Activated naive CD4-positive, alpha-beta T cell treated with Interleukin-2 at 50 U/mL for 16 hours (primary cell): ENCODE results near the gene AGAP3.

Source experiments
- DNase-seq: peaks from one replicate; pipeline ENCODE4 v3.0.0-alpha.2; 2020

Gene AGAP3

GRCh38 chr7:151057989-151058780, 28.1 kb upstream of the AGAP3 start:
- DNase-seq: peak; percentile 97

- DNase-seq: peak; percentile 27
These were observed 27.4 kb upstream of the AGAP3 start for GRCh38 chr7:151058781-151059366.

GRCh38 chr7:151059367-151060112, 26.7 kb upstream of the AGAP3 start, which contains the start of gene SLC4A2:
TSS of gene SLC4A2 (plus strand) at chr7:151059589. CDS start at chr7:151061988, 2,399 bp downstream.
- peak; percentile 73 for DNase-seq

- no peak for DNase-seq
These were observed 26.2 kb upstream of the AGAP3 start for GRCh38 chr7:151060113-151060415.

- peak; percentile 24 for DNase-seq
These were observed 25.7 kb upstream of the AGAP3 start for GRCh38 chr7:151060416-151061212.

GRCh38 chr7:151061213-151062110, 24.8 kb upstream of the AGAP3 start:
- DNase-seq: no peak

- DNase-seq: no peak
These were observed 24.2 kb upstream of the AGAP3 start for GRCh38 chr7:151062111-151062398.

GRCh38 chr7:151062399-151063211, 23.7 kb upstream of the AGAP3 start:
- no peak for DNase-seq

GRCh38 chr7:151063212-151063561, 23.1 kb upstream of the AGAP3 start:
- no peak for DNase-seq

GRCh38 chr7:151064454-151064853, 21.8 kb upstream of the AGAP3 start:
- no peak for DNase-seq

GRCh38 chr7:151064993-151065392, 21.3 kb upstream of the AGAP3 start:
- no peak for DNase-seq

- DNase-seq: no peak
These were observed 20.8 kb upstream of the AGAP3 start for GRCh38 chr7:151065516-151065915.

GRCh38 chr7:151066273-151066974, 19.9 kb upstream of the AGAP3 start:
- DNase-seq: no peak

- no peak for DNase-seq
These were observed 18.1 kb upstream of the AGAP3 start for GRCh38 chr7:151068069-151068773.

- no peak for DNase-seq
These were observed 16.3 kb upstream of the AGAP3 start for GRCh38 chr7:151069841-151070573.

GRCh38 chr7:151070574-151070960, 15.7 kb upstream of the AGAP3 start:
- DNase-seq: no peak

GRCh38 chr7:151071032-151071866, 15.0 kb upstream of the AGAP3 start:
- no peak for DNase-seq

GRCh38 chr7:151073990-151074389, 12.3 kb upstream of the AGAP3 start:
- DNase-seq: no peak
